Measurements from ENCODE around the gene TMEM240.
A peak's percentile ranks its signal among the peaks of the same experiment; 100 is the strongest.
"Not testable (repeated sequence)": the region's sequence is repeated elsewhere in the genome, so short reads cannot be mapped to it uniquely, and the experiment has no call there.

The TMEM240 gene

DNA sequence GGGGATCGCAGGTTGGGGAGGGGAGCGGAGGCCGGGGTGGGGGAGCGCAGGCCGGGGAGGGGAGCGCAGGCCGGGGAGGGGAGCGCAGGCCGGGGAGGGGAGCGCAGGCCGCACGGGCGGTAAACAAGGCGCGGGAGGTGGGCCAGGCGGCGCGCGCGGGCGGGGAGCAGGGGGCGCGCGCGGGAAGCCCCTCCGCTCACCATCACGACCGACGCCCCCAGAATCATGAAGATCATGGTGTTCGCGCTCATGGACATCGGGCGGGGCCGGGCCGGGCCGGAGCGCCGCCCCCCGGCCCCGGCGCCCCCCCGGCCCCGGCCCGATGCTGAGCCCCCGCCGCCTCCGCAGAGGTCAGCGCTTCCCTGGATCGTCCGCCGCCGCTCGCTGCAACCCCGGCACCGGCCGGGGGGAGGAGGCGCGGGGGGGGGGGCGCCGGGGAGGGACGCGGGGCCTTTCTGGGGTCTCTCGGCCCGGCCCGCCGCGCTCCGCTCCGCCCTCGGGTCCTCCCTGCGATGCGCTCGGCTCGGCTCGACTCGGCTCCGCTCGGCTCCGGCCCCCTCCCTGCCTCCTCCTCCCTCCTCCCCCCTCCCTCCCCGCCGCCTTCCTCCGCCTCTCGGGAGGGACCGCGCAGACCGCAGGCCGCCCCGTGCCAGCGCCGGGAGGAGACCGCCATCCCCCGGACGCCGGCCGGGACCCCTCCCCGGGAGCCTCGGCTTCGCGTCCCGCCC is at the start of gene TMEM240:
TSS of gene TMEM240 (minus strand) at position 535 of the 728 bp plus-strand sequence. CDS start at position 257, 278 bp downstream.
- DNase-seq = peak; percentile 52

DNA sequence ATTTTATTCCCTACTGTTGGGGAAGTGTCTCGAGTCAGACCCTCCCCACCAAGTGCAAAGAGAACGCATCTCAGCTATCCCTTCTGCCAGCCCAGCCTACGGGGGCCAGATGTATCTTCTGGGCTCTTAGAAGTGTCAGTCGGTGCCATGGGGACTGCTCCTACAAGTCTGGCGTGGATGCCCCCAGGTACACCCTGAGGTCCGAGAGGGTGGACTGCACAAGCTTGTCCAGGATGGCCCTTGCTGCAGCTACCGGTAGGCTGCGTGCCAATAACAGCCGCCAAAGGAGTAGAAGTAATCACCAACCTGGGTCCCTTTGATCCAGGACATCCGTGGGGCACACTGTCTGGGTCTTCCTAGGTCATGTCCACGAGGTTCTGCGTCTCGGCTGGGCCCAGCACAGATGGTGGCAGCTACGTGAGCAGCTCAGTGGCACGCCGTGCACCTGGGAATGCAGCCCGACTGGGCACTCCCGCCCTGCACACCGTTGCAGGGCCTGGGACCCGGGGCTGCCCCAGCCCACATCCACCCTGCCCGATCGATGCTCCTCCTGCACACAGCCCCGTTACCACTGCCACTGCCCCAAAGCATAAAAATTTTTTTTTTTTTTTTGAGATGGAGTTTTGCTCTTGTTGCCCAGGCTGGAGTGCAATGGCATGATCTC is 43.1 kb upstream of the TMEM240 start:
- no peak for DNase-seq

DNA sequence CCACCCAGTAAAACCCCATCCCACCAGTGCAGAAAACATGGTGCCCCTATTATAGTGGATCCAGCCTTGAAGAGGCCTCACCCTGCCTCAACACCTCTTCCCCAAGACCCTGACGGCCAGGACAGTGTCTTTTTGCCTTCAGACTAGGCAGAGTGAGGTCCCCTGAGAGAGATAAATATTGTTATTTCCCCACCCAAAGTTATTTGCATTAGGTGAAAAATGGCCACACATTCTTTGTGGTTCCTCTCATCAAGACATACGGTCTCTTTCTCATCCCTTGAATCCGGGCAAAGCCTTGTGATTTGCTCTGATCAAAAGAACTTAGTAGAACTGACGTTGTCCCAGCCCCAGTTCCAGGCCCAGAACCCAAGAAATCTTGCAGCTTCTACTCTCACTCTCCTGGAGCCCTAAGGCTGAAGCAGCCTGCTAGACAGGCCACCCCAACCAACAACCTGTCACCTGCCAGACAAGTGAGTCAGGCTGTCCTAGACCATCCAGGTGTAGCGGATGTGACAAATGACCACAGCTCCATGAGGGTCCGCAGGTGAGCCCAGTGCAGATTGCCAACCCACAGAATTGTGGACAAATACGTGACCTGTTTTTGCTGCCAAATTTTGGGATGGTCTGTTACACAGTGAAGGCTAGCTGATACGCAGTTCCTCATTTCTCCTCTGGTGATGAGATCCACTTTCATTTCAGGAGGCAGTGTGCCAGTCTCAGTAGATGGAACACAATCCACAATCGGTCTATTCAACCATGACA is 42.3 kb upstream of the TMEM240 start:
- no peak for DNase-seq

DNA sequence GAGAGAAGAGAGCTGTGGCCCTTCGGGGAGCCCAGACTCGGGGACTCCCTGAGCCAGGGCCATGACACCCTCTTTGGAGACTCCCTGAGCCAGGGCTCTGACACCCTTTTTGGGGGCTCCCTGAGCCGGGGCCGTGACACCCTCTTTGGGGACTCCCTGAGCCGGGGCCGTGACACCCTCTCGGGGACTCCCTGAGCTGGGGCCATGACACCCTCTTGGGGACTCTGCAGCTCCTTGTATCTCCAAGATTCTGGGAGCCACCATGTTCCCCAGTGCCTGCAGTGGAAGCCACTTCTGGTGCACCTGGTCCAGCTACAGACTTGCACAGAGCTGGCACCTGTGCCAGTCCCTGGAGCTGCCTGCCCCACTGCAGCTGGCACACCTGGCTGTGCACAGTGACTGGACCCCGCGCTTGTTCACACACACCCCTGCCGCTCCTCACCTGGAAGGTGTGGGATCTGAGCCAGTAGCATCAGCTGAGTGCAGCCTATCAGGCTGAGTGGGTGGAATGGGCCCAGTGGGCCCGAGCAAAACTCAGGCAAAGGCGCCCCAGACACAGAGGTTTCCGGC is 38.0 kb upstream of the TMEM240 start:
- DNase-seq = no peak

DNA sequence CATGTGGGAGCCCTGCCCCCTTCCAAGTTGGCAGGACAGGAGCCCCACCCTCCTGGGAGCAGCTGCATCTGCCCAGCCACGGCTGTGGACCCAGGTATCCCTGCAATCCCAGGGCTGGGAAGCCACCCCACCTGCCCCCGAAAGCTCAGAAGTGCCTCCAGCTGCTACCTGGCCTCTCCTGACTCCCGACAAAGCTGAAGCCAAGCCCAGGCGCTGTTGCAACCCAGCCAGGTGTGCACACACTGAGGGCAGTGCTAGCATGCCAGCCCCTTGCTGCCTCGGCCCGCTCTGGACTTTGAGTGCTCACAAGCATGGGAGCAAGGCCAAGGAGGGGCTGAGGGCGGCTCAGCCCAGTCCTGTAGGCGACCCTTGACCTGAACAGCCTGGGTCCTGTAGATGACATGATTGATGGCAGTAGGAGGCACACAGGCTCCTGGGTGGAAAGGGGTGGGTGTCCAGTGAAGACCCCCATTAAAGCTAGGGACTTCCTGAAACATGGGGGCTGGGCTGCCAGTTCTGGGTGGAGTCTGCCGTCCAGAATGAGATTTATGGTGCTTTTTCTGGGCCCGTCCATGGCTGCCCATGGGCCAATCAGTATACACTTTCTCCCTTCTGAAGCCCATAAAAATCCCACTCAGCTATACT is 37.1 kb upstream of the TMEM240 start:
- no peak for DNase-seq

DNA sequence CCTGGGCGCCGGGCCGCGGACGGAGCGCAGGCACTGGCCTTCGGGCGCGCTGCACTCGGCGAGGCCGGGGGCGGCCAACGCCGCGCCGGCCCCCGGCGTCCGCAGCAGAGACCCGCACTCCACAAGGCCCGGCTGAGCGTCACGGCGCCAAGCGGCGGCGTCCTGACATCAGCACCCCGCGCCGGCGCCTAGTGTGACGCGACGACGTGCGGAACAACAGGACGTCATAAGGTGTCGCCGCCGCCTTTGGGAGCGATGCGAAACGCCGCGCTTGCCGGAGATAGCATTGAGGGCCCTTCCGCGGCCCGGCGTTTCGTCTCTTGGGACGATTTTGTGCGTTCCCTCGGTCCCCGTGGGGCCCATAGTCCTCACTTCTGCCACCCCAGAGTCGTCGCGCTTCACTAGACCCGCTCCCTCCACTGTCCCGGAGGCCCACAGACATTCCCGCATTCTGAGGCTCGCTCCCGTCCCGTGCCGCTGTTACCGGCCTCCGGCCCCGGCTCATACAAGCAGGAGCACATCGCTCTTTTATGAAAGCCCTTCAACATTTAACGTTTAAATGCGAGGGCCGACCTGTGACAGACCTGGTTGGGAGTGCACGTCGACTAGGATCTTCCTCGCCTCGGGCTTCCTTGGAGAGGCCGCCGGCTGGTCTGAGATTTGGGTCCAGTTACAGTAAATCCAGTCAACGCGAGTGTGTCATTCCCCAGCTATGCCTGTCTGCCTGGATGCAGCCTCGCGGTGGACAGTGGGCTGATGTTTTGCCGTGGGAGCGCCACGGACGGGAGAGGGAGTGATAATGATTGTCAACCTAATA is 34.5 kb upstream of the TMEM240 start, which contains the start of gene SSU72:
TSS of gene SSU72 (minus strand) at position 143 of the 817 bp plus-strand sequence. CDS start 306 bp downstream, outside the sequence.
- DNase-seq = peak; percentile 94

DNA sequence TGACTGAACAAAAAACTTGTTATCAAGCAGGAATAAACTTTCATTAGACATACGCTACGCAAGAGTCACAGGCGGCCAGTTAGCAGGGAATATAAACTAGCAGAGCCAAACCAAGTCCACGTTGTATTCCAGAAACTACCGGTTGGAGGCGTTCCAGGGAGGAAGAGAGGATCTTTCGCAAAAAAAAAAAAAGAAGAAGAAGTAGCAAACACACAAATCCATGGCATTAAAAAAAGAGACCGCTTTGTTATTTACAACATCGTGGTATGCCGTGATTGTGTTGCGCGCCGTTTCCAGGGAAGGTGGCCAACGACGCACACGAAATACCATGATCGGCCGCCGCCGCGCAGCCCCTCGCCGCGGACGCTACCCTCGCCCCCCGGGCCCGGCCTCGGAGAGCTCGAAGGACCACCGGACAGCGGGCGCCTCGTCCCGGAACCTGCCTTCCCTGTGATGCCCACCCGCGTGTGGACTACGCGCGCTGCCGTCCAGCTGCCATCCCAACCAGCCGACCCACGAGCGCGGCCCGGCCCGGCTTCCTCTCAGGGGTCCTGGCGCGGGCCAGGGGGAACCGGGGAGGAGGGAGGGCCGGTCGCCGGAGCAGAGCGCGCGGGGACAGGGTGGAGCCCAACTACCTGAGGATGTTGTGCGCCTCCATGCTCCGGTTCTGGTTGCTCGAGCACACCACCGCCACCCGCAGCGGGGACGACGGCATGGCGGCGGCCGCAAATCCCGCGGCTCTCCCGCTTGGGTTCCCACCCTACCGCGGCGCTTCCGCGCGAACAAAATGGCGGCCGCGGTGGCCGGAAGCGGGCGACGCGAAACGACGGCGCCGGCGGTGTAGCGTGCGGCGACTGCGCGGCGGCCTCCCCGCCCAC is 33.7 kb upstream of the TMEM240 start:
- peak; percentile 74 for DNase-seq

DNA sequence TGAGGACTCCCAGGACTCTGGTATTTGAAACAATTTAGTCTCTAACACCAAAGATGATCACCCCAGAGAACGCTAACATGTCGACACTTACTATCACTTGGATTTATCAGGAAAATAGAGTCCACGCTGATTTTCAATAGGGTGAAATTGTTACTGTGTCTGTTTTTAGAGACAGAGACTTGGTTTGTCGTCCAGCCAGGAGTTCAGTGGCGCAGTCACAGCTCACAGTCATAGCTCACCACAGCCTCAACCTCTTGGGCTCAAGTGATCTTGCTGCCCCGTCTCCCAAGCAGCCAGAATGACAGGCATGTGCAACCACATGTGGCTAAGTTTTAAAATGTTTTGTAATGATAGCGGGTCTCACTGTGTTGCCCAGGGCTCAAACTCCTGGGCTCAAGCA is 28.9 kb upstream of the TMEM240 start:
- no peak for DNase-seq

DNA sequence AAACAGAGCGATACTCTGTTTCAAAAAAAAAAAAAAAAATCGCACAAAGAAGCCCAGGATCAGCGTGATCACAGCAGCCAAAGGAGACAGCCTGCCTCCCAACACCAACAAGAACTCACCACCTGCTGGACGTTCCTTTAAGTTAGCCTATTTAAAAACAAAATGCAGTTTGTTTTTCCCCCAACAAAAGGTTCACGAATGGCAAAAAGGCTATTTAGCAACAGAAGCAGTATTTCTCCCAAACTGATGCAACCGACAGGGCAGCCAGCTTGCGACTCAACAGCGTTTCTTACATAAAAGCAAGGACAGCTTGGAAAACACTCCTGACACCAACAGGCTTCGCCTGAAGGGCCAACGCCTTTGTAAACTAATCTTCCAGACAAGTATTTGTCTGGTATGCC is 27.5 kb upstream of the TMEM240 start:
- DNase-seq = no peak

DNA sequence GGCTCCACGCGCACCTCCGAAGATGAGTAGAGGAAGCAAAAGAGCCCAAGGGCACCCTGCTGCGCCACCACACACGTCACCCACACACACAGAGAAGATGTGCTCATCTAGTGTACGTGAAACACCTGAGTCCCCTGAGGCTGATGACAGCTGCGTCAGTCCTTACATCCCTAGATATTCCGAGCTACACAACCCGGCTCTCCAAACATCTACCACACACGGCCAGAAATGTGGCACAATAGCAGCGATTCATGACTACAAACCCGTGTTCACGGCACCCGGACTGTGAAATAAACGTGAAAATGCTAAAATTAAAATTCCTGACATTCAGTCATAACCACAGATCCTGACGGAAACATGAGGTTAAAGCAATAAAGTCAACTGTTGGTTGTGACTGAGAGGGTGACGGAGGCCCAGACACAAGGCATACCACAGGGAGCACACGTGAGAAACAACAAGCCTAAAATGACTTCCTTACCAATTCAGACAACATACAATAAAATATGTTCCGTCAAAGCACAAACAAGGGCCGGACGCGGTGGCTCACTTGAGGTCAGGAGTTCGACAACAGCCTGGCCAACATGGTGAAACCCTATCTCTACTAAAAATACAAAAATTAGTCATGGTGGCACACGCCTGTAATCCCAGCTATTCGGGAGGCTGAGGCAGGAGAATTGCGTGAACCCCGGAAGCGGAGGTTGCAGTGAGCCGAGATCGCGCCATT is 26.9 kb upstream of the TMEM240 start:
- DNase-seq = no peak

DNA sequence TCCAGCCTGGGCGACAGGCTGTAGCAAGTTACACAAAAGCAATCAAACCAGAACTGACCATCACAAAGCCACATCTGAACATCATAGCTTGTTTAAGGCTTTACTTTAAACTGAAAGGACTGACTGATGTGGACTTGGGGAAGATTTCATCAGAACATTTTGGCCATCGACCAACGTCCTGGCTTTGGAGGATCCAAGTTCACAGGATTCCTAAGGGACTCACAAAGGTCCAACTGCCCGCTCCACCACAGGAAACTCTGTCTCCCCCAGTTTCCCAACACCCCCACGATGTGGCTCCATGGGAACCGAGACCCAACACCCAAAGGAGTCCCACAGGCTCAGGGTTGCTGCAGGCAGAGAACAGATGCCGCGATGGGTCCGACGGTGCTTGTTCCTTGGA is 24.9 kb upstream of the TMEM240 start:
- DNase-seq = no peak

DNA sequence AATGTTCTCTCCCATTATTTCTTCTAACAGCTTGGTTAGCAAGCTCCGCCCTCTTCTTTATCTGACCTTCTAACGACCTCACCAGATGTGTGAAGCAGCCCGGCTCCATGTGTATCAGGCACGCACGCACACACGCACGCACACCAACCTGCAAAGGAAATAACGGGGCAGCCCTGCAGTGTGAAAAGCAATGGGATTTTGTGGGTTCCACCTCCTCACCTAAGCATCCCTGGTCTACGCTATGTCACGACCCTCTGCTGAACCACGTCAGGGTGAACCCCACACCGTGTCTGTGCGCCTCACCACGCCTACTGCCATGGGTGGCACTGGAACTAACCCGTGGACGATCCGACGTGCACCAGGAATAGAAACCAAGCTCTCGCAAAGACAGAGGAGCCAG is 23.8 kb upstream of the TMEM240 start:
- no peak for DNase-seq

DNA sequence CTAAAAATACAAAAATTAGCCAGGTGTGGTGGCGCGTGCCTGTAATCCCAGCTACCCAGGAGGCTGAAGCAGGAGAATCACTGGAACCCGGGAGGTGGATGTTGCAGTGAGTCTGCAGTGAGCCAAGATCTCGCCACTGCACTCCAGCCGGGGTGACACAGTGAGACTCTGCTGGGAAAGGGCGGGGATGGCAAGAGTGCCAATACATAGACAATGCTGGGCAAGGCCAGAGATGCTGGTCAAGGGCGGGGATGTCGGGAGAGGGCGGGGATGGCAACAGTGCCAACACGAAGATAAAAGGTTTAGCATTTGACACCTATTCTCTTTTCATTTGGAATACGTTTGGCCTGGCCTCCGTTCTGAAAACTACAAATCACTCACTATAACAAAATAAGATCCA is 23.3 kb upstream of the TMEM240 start:
- DNase-seq = no peak

DNA sequence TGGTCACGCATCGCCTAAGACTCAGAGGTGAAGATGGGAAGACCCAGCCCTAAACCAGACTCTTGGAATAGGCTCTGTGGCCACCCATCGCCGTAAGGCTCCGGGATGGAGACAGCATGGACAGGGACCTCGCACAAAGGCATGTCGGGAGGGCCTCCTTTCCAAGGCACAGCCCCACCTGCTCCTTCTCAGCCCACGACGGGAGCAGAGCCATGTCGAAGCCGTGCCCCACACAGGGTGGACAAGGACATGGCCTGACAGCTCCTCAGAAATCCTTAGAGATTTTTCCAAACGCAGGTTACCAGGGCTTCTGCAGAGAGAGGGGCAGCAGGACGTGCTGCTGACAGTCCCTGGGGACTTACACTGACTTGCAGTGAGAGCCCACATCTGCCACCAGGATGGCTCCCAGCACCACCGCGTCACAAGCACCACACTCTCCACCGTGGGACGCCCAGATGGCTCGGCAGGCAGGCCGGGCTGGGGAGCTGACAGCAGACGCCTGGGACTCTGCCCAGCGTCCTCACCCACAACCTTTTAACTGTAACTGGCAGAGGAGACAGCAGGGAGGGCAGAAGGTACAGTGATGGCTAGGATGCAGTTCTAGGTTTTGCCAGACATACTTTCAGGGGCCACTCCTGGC is 22.3 kb upstream of the TMEM240 start:
- DNase-seq = no peak

DNA sequence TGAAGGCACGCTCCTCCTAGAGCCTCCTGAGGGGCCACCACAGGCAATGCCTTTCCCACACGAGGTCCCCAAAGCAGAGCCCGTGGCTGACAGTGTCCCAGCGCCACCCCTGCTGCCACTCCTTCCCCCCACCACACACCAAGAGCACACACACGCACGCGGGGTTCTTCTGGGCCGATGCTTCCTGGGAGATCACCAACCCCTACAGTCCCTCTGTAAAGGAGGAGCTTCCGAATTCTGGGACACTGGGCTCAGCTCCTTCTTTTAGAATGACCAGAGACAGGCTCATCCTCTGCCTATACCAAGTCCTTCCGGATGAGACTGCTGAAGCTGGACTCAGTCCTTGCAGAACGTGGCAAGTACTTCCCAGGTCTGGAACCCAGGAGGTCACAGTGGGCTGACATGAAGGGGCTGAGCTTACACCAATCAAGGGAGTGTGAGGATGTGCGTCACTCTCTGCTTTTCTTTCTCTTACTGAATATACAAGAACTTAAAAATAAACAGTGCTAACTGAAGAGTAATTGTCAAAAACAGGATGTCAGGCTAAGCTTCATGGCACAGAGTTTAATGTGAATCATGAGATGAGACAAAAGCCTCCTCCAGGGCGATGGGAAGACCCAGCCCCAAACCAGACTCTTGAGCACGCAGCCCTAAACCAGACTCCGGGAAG is 21.5 kb upstream of the TMEM240 start:
- no peak for DNase-seq

DNA sequence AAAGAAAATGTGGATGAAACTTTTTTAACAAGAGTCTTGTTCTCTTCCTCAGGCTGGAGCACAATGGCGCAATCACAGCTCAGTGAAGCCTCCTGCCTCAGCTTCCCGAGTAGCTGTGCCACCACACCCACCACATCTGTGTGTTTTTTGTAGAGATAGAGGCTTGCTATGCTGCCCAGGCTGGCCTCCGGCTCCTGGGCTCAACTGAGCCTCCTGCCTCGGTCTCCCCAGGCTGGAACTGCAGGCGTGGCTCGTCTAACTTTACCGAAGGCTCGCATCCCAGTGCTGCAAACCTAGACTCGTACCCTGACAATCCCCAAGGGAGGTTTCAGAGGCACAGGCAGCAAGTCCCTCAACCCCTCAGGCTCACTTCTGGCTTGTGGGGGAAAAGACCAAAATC is 19.8 kb upstream of the TMEM240 start:
- no peak for DNase-seq

DNA sequence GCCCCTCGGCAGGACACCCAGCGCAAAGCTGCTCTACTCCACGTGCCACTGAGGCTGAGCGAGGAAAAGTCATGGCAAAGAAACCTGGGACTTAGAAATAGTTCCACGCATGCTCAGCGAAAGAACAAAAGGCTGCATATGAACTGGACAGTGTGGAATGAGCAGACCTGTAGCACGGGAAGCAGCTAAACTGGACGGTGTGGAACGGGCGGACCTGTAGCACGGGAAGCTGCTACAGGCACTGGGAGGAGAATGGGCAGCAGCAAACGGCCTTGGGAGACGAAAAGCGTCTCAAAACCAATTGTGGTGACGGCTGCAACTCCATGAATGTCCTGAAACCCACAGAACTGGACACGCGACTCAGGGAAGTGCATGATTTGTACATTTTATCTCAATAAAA is 18.6 kb upstream of the TMEM240 start:
- no peak for DNase-seq

DNA sequence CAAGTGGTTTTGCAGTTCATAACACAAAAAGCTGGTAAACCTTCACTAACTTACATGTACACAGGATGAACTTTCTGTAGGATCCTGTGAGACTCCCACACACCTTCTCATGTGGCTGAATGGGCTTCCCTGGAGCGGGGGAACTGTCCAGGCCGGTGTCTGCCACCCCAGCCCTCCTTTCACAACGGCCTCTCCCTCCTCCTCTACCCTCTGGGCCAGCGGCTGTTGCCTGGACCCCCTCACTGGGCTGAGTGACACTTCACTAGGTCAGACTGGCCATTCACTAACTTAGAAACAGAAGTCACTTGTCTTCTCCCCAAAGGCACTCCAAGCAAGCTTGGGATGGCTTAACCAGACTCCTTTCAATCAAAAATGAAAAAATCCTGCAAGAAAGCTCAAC is 18.2 kb upstream of the TMEM240 start:
- no peak for DNase-seq

DNA sequence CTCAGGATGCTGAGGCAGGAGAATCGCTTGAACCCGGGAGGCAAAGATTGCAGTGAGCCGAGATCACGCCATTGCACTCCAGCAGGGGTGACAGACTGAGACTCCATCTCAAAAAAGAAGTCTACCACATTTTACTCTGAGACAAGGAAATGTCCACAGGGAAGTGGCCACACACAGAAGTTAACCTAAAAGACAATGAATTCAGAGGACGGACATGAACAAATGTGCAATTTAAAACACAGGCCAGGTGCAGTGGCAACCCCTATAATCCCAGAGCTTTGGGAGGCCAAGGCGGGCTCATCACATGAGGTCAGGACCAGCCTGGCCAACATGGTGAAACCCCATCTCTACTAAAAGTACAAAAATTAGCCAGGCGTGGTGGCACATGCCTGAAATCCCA is 17.3 kb upstream of the TMEM240 start:
- DNase-seq = not testable (repeated sequence)

All from activated CD4-positive, alpha-beta T cell treated with anti-CD3 and anti-CD28 coated beads, Interleukin-10, Interleukin-2, amounts not matched to agents 100 ng/mL and 50 ng/mL, durations not matched to agents 16 hours and 8 hours (primary cell).